ENCODE data around the gene SLC16A4. TPM values are rescaled to one million over a fixed set of nuclear protein-coding genes. Genes with fewer than 3 reads are reported as not detected.

Gene SLC16A4
- total and polyA plus RNA-seq, 2 of the 8 experiments (the other 6 are each of a cell fraction or from before 2014, with no cell fraction given), result 0.30 to 0.43 TPM

DNA sequence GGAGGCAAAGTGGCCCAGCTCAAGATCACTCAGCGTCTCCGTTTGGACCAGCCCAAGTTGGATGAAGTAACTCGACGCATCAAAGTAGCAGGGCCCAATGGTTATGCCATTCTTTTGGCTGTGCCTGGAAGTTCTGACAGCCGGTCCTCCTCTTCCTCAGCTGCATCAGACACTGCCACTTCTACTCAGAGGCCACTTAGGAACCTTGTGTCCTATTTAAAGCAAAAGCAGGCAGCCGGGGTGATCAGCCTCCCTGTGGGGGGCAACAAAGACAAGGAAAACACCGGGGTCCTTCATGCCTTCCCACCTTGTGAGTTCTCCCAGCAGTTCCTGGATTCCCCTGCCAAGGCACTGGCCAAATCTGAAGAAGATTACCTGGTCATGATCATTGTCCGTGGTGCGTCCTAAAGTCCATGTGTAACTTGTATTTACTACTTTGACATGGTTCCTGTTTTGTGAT, 48.9 kb downstream of the SLC16A4 start:
- ChIA-PET POLR2A (ENCODE audit: partially characterized antibody) (interaction anchor here (0.8 to 1.8 kb wide), 3 partner anchors 25 to 113 kb away, joined by 3 to 11 read pairs (median 4); no protein-coding TSS in a partner anchor), CTCF (ENCODE audit: partially characterized antibody) (interaction anchor here (0.6 to 11.4 kb wide), 6 partner anchors 13 to 181 kb away, joined by 3 to 146 read pairs (median 3); partner anchors contain the start of gene KCNC4)
- Histone ChIP-seq H4K5ac (ENCODE audit: insufficient read length, low read depth, low read length) (no peak overlapping the region), H3K14ac (ENCODE audit: insufficient read length) (no peak overlapping the region), H3K4me3 (ENCODE audit: extremely low read depth in 1 of 4, insufficient read depth in 2 of 4, low read depth in 3 of 4, low read length in 4 of 4) (peak overlapping the region; percentile 23 to 93 (median 33); a peak in 7 of 8 replicates), H3K4me1 (replicated peaks in 1 of 4; ENCODE audit: control insufficient read depth in 3 of 4, insufficient read depth in 4 of 4, low read length in 3 of 4) (peaks cover 6 to 22% (median 18%) of the 10 kb centered on the region in 4 experiments), H3K18ac (ENCODE audit: extremely low read depth, low read length) (no peak overlapping the region), H4K20me1 (replicated peaks in 1 of 2; ENCODE audit: control insufficient read depth in 1 of 2, insufficient read depth in 2 of 2, low read length in 2 of 2) (peaks cover 31 to 35% of the 10 kb centered on the region in 2 experiments), H3K36me3 (ENCODE audit: control insufficient read depth in 2 of 4, insufficient read depth in 4 of 4, low read length in 3 of 4) (peaks cover 0 to 53% (median 10%) of the 10 kb centered on the region in 4 experiments; a peak in 6 of 8 replicates), H3K79me2 (ENCODE audit: control insufficient read depth in 1 of 2, insufficient read depth in 2 of 2, low read length in 2 of 2) (peaks cover 42 to 73% of the 10 kb centered on the region in 2 experiments), H2BK20ac (ENCODE audit: low read length) (no peak overlapping the region), H2AFZ (ENCODE audit: low read length) (no peak overlapping the region), H2BK15ac (ENCODE audit: low read length) (no peak overlapping the region), H3K27ac (ENCODE audit: low read depth, low read length) (no peak overlapping the region), H4K91ac (replicated peaks; ENCODE audit: insufficient read length, low read length) (no peak overlapping the region), H3K23ac (ENCODE audit: insufficient read length) (no peak overlapping the region), H3K79me1 (ENCODE audit: low read depth, low read length) (peaks cover 8% of the 10 kb centered on the region), H3K56ac (replicated peaks; ENCODE audit: insufficient read length, low read depth, low read length) (no peak overlapping the region), H2BK12ac (ENCODE audit: low read depth, low read length) (no peak overlapping the region), H3K23me2 (ENCODE audit: low read depth, low read length) (peaks cover 6% of the 10 kb centered on the region; the same call in 1 of the 2 replicates), H2BK5ac (ENCODE audit: low read depth, low read length) (no peak overlapping the region), H2BK120ac (replicated peaks; ENCODE audit: low read depth, low read length) (no peak overlapping the region), H3K9me3 (ENCODE audit: insufficient read depth in 2 of 2, low read depth in 1 of 2, low read length in 1 of 2) (no peaks in the 10 kb centered on the region), H3K9ac (replicated peaks in 1 of 4; ENCODE audit: extremely low read depth in 1 of 4, low read depth in 3 of 4, low read length in 3 of 4) (peak overlapping the region in 1 of 4 experiments; percentile 19; a peak in 1 of 7 replicates), H3K4me2 (ENCODE audit: insufficient read depth in 1 of 2, low read depth in 2 of 2, low read length in 2 of 2) (peak overlapping the region; percentile 80 to 81), H4K8ac (ENCODE audit: extremely low read depth, insufficient read depth, low read length) (peak overlapping the region; percentile 28), H3K4ac (replicated peaks; ENCODE audit: insufficient read length, low read depth, low read length) (no peak overlapping the region), H3K27me3 (replicated peaks in 1 of 4; ENCODE audit: control insufficient read depth in 3 of 4, extremely low read depth in 1 of 4, insufficient read depth in 3 of 4, low read length in 3 of 4) (no peaks in the 10 kb centered on the region), H2AK5ac (ENCODE audit: low read depth, low read length) (no peak overlapping the region)
- DNase-seq (ENCODE audit: low read depth in 1 of 2, low spot score in 2 of 2), result no peak
- no peak for FAIRE-seq
- WGBS, 2 experiments (ENCODE audit: extremely low coverage in 1 of 2, insufficient coverage in 1 of 2, insufficient read length in 1 of 2, insufficient replicate concordance in 2 of 2, low coverage in 1 of 2, low lambda C conversion rate in 2 of 2, missing lambda C conversion rate in 1 of 2), result 83% methylated on average over 9 of the region's 9 CpGs; no CpG with 5 or more reads in 1 of the 2 experiments
- TF ChIP-seq NANOG (IDR thresholded peaks at IDR 0.05; ENCODE audit: insufficient read depth, low read depth, low read length, poor library complexity, severe bottlenecking) (peak; percentile 37), POU5F1 (IDR thresholded peaks at IDR 0.05; ENCODE audit: low read depth, low read length) (no peak)

Measured in H1 (cell line).